MM.1S (cell line): Measurements from ENCODE around the gene TOX2.

Experiments
- EZH2 ChIP-seq: fragments of 300-600 bp; sonication (generic); optimal IDR thresholded peaks from 2 replicates; pipeline ENCODE3; 2017; ENCODE audit warnings: low read depth, mild to moderate bottlenecking, antibody characterized with exemption, low read length, mixed read lengths
- EZH2phosphoT487 ChIP-seq: fragments of 300-600 bp; sonication (generic); IDR thresholded peaks from 2 replicates; pipeline ENCODE4 v1.6.1; 2018; ENCODE audit warnings: antibody characterized with exemption, low read length
- TF ChIP-seq, protein P1 (sequence below): fragments of 300-600 bp; sonication (generic); IDR thresholded peaks from 2 replicates; pipeline ENCODE4 v1.5.1; 2016; ENCODE audit warnings: antibody characterized with exemption, low read length, mixed read lengths

DNA sequence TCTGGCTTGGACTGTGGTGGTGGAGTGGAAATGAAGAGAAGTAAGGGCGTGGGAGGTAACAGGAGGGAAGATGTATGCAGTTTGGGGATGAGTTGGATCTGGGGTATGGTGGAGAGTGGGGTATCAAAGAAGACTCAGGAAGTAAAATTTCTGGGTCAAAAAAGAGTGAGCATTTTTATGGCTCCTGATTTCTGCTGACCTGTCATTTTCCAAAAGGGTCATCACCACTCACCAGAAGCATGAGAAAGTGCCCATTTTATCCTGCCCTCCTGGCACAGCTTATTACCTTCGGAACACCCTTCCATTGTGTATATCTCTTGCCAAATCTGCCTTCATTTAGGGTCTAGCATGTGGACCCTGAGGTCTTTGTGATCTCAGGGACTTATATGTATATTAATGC, 17.3 kb downstream of the TOX2 start:
- TF ChIP-seq, protein P1, sequence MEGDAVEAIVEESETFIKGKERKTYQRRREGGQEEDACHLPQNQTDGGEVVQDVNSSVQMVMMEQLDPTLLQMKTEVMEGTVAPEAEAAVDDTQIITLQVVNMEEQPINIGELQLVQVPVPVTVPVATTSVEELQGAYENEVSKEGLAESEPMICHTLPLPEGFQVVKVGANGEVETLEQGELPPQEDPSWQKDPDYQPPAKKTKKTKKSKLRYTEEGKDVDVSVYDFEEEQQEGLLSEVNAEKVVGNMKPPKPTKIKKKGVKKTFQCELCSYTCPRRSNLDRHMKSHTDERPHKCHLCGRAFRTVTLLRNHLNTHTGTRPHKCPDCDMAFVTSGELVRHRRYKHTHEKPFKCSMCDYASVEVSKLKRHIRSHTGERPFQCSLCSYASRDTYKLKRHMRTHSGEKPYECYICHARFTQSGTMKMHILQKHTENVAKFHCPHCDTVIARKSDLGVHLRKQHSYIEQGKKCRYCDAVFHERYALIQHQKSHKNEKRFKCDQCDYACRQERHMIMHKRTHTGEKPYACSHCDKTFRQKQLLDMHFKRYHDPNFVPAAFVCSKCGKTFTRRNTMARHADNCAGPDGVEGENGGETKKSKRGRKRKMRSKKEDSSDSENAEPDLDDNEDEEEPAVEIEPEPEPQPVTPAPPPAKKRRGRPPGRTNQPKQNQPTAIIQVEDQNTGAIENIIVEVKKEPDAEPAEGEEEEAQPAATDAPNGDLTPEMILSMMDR, result no peak
- TF ChIP-seq EZH2phosphoT487, result no peak
- no peak for TF ChIP-seq EZH2
